ENCODE measurements around the gene SRRM3.
"Not testable (repeated sequence)": the region's sequence is repeated elsewhere in the genome, so short reads cannot be mapped to it uniquely, and the experiment has no call there.

The SRRM3 gene

DNA sequence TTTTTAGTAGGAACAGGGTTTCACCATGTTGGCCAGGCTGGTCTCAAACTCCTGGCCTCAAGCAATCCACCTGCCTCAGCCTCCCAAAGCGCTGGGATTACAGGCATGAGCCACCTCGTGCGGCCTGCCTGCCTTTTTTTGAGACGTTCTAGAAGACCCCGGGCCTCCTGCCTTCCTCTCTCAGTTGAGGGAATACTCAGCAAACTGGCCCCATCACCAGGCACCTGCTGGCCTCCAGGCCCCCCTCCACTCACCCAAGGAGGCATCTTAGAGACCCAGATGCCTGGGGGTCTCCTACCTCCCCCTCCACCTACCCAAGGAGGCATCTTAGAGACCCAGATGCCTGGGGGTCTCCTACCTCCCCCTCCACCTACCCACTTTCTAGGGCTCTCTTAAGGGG, 91.2 kb downstream of the SRRM3 start:
- DNase-seq = not testable (repeated sequence)

DNA sequence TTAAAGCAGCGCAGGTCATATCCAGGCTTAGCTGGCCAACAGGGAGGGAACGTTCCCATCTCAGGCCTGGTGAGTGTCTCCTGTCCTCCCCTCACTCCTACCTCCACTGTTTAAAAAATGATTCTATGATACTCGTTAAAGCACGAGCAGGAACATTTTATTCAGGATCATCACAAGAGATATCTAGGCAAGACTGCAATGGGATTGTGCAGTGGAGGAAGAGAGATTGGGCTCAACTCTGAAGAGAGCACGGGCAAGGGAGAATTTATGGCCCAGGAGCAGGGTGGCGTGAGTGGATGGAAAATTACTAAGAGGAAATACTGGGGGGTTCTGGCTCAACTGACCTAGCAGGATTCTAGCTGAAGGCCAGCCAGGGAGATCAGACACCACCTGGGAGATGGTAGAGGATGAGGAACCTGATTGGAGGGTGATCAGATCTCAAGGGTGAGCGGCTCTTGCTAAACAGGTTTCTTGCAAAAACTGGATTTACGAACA, 91.8 kb downstream of the SRRM3 start:
- DNase-seq = no peak

DNA sequence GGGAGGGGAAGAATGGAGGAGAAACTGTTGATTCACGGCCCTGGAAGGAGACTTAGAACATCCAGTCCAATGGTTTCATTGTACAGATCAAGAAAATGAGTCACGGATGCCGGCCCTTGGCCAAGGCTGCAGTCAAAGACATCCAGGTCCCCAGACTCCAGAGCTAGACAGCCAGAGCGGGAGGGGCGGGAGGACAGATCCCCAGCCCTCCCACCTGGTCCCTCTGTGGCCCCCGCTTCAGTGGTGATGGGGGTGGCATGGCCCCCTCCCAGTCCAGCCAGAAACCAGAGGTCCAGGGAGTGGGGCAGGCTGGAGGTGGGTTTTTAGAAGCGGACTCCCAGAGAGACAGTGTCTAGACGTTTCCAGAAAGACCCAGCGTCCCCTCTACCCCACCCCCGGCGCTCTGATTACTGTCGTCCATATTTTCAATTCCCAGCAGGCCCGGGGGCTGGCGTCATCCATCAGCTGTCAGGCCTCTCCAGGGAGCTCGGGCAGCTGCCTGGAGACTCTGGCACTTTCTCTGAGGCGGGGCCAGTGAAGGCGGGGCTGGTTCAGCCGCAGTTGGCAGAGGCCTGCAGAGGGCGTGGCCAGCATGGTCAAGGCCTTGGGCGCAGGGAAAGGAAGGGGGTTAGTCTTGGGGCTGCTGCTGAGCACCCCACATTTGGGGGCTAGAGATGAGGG, 92.8 kb downstream of the SRRM3 start:
- peak; percentile 72 for DNase-seq

DNA sequence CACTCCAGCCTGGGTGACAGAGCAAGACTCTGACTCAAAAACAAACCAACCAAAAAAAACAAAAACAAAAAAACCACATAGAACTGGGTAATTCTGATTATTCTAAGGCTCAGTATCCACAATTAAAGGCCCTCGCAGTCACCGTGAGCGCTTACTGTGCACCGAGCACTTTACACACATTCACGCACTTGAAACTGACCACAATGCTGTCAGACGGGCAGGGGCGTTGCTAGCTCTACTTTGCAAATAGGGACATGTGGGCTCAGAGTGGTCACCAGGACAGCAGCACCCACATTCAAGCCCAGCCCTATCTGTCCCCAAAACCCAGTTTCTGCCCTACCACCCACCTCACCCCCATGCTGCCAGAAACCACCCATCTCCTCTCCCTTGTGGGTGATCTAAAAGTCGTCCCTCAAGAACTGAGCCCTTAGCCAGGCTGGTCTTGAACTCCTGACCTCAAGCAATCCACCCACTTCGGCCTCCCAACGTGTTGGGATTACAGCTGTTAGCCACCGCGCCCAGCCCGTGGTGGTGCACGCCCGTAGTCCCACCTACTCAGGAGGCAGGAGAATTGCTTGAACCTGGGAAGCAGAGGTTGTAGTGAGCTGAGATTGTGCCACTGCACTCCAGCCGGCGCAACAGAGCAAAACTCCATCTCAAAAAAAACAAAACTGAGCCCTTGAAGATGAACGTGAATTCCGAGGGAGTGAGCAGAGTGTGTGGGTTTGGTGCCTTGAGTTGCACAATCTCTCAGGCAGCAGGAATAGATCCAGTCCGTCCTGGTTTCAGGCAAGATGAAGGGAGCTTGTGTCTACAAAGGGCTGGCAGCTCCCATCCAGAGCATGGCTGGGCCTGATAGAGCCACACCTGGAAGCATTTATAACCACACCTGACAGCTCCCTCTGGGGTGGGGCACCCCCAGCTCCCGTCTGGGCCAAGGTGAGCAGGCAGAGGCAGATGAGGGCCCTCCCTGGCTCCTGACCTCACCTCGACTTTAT, 95.3 kb downstream of the SRRM3 start:
- DNase-seq = peak; percentile 25

DNA sequence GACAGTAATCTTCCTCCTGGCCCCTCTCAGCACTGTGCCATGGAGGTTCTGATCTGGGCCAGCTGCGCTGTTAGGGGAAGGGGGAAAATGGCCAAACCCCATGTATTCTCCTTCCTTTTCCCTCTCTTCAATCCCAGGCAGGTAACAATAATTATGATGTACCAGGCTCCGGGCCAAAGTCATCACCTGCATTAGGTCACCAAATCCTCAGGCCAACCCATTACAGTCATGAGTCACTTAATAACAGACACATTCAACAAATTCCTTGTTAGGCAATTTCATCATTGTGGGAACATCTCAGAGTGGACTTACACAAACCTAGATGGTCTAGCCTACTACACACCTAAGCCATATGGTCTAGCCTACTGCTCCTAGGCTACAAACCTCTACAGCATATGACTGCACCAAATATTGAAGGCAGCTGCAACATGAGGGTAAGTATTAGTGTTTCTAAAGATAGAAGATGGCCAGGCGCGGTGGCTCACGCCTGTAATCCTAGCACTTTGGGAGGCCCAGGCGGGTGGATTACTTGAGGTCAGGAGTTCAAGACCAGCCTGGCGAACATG, 98.6 kb downstream of the SRRM3 start:
- peak; percentile 76 for DNase-seq

DNA sequence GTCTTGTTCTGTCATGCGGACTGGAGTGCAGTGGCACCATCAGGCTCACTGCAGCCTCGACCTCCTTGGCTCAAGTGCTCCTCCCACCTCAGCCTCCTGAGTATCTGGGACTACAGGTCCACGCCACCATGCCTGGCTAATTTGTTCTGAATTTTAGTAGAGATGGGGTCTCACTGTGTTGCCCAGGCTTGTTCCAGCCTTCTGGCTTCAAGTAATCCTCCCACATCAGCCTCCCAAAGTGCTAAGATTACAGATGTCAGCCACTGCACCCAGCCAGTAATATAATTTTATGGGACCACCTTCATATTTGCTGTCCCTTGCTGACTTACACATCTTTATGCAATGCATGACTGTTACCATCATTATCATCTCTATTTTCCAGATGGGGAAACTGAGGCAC, 99.3 kb downstream of the SRRM3 start:
- DNase-seq = no peak

DNA sequence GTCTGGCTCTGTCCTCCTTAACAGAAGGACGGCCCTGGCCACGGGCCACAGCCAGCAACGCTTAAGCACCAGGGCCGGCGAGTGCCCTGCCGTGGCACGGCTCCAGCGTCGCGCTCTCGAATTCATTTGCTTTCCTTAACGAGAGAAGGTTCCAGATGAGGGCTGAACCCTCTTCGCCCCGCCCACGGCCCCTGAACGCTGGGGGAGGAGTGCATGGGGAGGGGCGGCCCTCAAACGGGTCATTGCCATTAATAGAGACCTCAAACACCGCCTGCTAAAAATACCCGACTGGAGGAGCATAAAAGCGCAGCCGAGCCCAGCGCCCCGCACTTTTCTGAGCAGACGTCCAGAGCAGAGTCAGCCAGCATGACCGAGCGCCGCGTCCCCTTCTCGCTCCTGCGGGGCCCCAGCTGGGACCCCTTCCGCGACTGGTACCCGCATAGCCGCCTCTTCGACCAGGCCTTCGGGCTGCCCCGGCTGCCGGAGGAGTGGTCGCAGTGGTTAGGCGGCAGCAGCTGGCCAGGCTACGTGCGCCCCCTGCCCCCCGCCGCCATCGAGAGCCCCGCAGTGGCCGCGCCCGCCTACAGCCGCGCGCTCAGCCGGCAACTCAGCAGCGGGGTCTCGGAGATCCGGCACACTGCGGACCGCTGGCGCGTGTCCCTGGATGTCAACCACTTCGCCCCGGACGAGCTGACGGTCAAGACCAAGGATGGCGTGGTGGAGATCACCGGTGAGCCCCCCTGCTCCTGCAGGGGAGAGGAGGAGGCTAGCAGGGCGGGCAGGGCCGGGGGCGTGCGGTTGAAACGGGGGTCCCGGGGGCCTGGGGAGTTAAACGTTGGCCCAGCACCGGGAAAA, 100.9 kb downstream of the SRRM3 start, which contains the start of gene HSPB1:
Gene HSPB1 (plus strand): TSS at position 327 of the 855 bp plus-strand sequence. CDS start 40 bp downstream, at position 367.
- peak; percentile 90 for DNase-seq

DNA sequence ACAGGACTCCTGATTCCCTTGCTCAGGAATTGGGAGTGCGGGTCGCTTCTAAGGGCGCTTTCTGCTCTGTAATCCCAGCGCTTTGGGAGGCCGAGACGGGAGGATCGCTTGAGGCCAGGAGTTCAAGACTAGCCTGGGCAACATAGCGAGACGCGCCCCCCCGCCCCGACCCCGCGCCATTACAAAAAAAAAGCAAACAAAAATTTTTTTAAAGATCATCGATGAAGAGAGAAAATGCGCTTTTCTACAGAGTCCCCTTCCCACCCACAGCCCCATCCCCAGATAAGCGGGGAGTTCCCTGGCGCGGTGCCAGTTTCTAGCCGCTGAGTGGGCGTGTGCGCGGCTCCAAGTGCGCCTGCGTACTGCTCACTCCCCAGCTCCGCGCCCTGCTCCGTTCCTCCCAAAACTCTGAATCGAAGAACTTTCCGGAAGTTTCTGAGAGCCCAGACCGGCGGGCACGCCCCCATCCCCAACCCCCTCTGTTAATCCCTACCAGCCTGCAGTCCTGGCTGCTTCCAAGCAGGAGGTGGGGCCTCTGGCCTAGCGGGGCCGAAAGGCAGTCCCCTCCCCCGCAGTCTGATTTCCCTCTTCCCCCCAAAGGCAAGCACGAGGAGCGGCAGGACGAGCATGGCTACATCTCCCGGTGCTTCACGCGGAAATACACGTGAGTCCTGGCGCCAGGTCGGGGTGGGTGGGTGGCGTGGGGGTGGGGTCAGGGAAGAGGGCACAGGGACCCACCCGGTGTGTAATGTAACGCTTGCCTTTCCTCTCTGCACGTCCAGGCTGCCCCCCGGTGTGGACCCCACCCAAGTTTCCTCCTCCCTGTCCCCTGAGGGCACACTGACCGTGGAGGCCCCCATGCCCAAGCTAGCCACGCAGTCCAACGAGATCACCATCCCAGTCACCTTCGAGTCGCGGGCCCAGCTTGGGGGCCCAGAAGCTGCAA, 101.8 kb downstream of the SRRM3 start:
- peak; percentile 19 for DNase-seq

DNA sequence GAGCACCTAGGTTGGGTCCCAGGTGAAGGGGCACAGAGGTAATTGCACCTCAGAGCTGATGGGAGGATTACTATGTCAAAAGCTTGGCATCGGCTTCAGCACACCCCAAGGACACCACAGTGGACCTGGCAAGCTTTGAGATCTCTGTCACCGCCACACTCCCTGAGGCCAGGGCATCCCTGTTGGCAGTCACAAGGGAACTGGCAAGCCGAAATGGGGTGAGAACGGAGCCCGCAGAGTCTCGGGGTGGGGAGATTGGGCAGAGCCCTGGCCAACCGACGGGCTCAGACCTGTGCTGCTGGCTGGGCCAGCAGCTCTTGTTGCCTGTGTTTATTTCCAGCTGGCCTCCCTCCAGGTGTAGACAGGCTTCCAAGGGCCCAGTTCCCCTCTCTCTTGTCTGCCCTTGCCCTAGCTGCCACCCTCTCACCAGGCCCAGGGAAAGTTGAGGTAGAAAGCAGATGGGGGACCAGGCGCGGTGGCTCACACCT, 103.2 kb downstream of the SRRM3 start:
- DNase-seq = no peak

DNA sequence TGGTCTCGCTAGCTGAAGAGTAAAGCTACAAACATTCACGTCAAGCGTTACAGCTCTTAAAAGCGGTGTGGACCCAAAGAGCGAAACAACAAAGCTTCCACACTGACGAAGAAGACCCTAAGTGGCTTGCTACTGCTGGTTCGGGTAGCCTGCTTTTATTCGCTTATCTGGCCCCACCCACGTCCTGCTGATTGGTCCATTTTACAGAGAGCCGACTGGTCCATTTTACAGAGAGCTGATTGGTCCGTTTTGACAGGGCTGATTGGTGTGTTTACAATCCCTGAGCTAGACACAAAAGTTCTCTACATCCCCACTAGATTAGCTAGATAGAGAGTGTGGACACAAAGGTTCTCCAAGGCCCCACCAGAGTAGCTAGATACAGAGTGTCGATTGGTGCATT, 107.2 kb downstream of the SRRM3 start:
- DNase-seq = not testable (repeated sequence)

DNA sequence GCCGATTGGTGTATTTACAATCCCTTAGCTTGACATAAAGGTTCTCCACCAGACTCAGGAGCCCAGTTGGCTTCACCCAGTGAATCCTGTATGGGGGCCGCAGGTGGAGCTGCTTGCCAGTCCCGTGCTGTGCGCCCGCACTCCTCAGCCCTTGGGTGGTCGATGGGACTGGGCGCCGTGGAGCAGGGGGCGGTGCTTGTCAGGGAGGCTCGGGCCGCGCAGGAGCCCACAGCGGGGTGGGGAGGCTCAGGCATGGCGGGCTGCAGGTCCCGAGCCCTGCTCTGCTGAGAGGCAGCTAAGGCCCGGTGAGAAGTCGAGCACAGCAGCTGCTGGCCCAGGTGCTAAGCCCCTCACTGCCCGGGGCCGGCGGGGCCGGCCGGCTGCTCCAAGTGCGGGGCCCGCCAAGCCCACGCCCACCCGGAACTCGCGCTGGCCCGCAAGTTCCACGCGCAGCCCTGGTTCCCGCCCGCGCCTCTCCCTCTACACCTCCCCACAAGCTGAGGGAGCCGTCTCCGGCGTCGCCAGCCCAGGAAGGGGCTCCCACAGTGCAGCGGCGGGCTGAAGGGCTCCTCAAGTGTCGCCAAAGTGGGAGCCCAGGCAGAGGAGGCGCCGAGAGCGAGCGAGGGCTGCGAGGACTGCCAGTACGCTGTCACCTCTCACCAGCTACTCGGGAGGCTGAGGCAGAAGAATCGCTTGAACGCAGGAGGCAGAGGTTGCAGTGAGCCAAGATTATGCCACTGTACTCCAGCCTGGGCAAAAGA, 107.8 kb downstream of the SRRM3 start:
- DNase-seq = not testable (repeated sequence)

DNA sequence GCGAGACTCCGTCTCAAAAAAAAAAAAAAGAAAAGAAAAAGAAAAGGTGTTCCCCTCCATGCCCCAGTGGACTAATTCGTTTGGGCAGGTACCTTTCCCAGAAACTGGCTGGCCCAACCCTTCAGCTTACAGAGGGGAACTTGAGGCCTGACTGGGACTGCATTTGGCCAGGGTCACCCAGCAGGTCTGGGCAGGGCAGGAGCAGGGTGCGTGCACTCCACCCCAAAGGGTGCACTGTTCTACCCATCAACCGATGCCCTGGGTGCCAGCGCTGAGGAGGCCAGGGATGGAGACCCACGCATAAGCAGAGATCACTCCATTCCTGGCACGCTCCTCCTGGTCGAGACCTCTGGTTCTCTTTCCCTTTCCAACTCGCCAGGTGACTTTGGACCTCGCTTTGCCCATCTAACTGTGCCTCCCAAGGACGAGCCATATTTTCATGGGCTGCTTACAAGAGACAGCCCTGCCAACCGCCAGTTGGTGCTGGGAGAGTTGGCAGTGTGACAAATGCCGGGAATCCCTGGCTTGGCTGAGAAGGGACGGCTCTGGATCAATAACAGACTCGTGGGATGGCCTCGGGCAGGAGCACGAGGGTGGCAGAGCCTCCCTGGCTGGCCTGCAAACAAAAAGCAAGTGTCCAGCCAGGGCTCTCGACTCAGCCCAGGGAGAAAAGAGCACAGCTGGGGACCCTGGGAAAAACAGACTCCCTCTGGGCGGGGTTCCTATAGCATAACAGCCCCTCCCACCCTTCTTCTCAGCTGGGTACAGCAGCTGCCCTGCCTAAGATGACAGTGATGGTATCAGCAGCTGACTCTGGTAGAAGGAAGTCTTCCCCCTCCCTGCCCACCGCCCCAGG, 108.6 kb downstream of the SRRM3 start:
- DNase-seq = peak; percentile 40

DNA sequence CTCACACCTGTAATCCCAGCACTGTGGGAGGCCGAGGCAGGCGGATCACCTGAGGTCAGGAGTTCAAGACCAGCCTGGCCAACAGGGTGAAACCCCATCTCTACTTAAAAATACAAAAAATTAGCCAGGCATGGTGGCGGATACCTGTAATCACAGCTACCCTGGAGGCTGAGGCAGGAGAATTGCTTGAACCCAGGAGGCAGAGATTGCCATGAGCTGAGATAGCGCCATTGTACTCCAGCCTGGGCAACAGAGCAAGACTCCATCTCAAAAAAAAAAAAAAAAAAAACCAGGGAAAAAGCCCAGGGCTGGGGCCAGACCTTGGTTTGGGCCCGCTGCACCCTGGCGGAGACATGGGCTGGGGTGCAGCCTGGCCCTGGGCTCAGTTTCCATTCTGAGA, 110.1 kb downstream of the SRRM3 start:
- DNase-seq = not testable (repeated sequence)

DNA sequence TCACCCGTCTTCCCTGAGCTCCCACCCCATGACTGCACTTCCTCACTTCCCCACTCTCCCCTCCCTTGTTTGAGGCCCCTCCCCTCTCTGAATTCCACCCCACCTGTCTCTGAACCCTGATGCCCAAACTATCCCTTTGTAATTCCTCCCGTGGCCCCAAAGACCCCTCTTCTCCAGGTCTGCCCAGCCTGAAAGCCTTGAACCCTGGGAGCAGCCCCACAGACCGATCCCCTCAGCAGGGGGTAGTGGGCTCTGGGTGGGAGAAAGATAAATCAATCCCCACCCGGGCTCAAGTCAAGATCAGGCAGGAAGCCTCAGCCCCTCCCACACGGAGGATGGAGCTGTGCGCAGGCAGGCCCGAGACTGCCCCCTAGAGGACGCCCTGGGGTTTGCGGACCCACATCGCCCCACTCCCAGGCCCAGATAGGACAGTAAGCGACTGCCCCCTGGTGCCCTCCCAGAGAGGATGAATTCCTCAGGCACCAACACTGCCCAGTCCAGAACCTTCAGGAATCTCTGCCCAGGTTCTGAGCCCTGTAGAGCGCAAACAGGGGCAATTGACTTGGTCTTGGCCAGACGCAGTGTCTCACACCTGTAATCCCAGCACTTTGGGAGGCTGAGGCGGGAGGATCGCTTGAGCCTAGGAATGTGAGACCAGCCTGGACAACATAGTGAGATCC, 112.5 kb downstream of the SRRM3 start:
- peak; percentile 61 for DNase-seq

DNA sequence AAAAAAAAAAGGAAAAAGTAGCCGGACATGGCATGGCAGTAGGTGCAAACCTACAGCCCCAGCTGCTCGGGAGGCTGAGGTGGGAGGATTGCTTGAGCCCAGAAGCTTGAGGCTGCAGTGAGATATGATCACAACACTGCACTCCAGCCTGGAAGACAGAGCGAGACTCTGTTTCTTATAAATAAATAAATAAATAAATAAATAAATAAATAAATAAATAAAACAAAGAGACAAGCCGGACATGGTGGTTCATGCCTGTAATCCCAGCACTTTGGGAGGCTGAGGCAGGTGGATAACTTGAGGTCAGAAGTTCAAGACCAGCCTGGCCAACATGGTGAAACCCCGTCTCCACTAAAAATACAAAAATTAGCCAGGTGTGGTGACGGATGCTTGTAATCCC, 113.0 kb downstream of the SRRM3 start:
- DNase-seq = not testable (repeated sequence)

DNA sequence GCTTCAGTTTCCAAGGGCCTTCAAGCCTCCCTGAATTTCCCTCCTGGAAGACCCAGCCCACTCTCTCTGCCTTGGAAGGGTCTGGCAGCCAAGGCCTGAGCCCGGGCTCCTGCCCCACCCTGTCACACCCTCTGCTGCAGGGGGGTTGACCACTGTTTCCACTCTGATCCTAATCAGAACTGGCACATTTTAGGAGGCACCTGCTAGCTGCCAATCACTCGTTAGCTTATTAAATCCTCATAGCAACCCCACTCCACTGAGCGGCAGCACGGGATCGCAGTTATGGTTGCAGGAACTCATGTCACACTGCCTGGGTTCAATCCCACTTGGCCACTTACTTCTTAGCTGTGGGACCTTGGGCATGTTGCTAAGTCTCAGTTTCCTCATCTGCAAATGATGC, 113.7 kb downstream of the SRRM3 start:
- no peak for DNase-seq

DNA sequence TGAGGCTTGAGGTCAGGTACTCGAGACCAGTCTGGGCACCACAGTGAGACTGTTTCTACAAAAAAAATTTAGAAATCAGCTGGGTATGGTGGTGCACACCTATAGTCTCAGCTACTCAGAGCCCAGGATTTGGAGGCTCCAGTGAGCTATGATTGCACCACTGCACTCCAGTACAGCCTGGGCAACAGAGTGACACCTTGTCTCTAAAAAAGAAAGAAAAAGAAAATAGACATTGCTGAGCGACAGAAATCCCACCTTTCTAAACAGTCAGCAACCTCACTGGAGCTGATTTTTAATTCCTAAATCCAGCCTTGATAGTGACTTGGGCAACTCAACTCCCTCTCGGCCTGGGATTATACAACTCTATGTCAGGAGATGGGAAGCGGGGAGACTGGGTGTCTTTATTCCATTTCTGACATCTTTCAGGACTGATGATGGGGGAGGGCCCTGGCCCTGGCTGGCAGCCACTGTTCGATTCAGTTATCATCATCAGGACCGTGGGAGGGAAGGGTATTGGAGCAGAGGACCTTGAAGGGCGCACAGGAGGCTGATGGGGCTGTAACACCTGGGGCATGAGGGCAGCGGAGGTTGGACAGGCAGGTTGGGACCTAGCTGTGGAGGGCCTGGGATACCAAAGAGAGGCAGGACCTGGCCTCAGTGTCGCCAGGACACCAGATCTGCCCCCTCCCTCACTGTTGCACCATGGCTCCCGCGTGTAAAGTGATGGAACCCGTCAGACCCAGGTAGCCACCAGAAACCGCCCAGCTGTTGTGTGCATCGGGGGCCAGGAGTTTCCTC, 115.5 kb downstream of the SRRM3 start:
- no peak for DNase-seq
